Lower lobe of right lung (tissue), 2 donors: Measurements from ENCODE around the gene DLX6. TPM values are rescaled to one million over a fixed set of nuclear protein-coding genes. Genes with fewer than 3 reads are reported as not detected.

Experiments used
- ATAC-seq, 2 donors: fragments of 200-7000 bp; cut with Tn5 transposase; one replicate each; pipeline ENCODE4 v1.9.1; 2020 to 2022; ENCODE audit warnings: mild to moderate bottlenecking in 2 of 2, moderate library complexity in 2 of 2
- DNase-seq: peaks from one replicate; pipeline ENCODE4 v3.0.0-alpha.2; 2020
- H3K27ac ChIP-seq: fragments of 200-600 bp; one replicate; pipeline ENCODE4 v1.8.0; 2022
- H3K27me3 ChIP-seq: fragments of 200-600 bp; one replicate; pipeline ENCODE4 v1.8.0; 2022; ENCODE audit warnings: low read depth
- H3K36me3 ChIP-seq: fragments of 200-600 bp; one replicate; pipeline ENCODE4 v1.8.0; 2022; ENCODE audit warnings: mild to moderate bottlenecking
- H3K4me1 ChIP-seq: fragments of 200-600 bp; one replicate; pipeline ENCODE4 v1.8.0; 2022
- H3K4me3 ChIP-seq: fragments of 200-600 bp; one replicate; pipeline ENCODE4 v1.8.0; 2022; ENCODE audit warnings: mild to moderate bottlenecking
- H3K9me3 ChIP-seq: fragments of 200-600 bp; one replicate; pipeline ENCODE4 v1.8.0; 2022
- CTCF ChIP-seq: fragments of 200-600 bp; IDR thresholded peaks from one replicate; pipeline ENCODE4 v1.8.0; 2022; ENCODE audit warnings: antibody characterized with exemption, mild to moderate bottlenecking
- intact Hi-C: fragments of 100-400 bp; cut with DNase I; formaldehyde crosslinking; loops from one replicate; pipeline ENCODE4 v1.11.0; 2022
- total RNA-seq: library from RNA; stranded (reverse); fragmentation: NEBNext Ultra II Directional; extraction: Animal tissue kit (Norgen Biotek cat#: 25700); gene quantifications from one replicate; pipeline ENCODE4 v1.2.1, GENCODE V29; 2021
- donor health status: DM: no; HTN: yes; CAD: no; lungs with severe emphysema.

DLX6 gene
- total RNA-seq, 1 donor from 2014 or later = not detected

GRCh38 chr7:97004247-97005182, 838 bp upstream of the DLX6 start:
- Histone ChIP-seq H3K4me1 (peaks cover 13% of the 10 kb centered on the region), H3K4me3 (no peak overlapping the region), H3K27me3 (peaks cover 100% of the 10 kb centered on the region), H3K9me3 (no peaks in the 10 kb centered on the region), H3K36me3 (no peaks in the 10 kb centered on the region), H3K27ac (no peak overlapping the region)
- intact Hi-C loops = no loop called here
- TF ChIP-seq CTCF = no peak
- ATAC-seq = no peak
- DNase-seq = no peak

GRCh38 chr7:97006055-97006815, 882 bp downstream of the DLX6 start:
- intact Hi-C loops = no loop called here
- H3K4me1 ChIP-seq = peaks cover 13% of the 10 kb centered on the region
- no peaks in the 10 kb centered on the region for H3K9me3 ChIP-seq
- H3K4me3 ChIP-seq = peak overlapping the region; percentile 37
- no peak for DNase-seq
- no peak for TF ChIP-seq CTCF
- H3K27me3 ChIP-seq = peaks cover 100% of the 10 kb centered on the region
- ATAC-seq = peak; percentile 59 to 69
- H3K27ac ChIP-seq = no peak overlapping the region
- no peaks in the 10 kb centered on the region for H3K36me3 ChIP-seq

- H3K27me3 ChIP-seq = peaks cover 100% of the 10 kb centered on the region
- H3K4me3 ChIP-seq = no peak overlapping the region
- ATAC-seq (no peak), DNase-seq (no peak)
- TF ChIP-seq CTCF = no peak
- no peaks in the 10 kb centered on the region for H3K9me3 ChIP-seq
- intact Hi-C loops = no loop called here
- H3K4me1 ChIP-seq = peaks cover 13% of the 10 kb centered on the region
- H3K27ac ChIP-seq = no peak overlapping the region
- H3K36me3 ChIP-seq = no peaks in the 10 kb centered on the region
Measured at GRCh38 chr7:97006816-97007582, 1.6 kb downstream of the DLX6 start.

- Histone ChIP-seq H3K4me3 (no peak overlapping the region), H3K36me3 (no peaks in the 10 kb centered on the region), H3K27ac (no peak overlapping the region), H3K4me1 (peaks cover 13% of the 10 kb centered on the region), H3K27me3 (peaks cover 100% of the 10 kb centered on the region), H3K9me3 (no peaks in the 10 kb centered on the region)
- DNase-seq = no peak
- no peak for TF ChIP-seq CTCF
- ATAC-seq = no peak
- intact Hi-C loops = no loop called here
Measured at GRCh38 chr7:97007583-97007861, 2.2 kb downstream of the DLX6 start.

- Histone ChIP-seq H3K27ac (no peak overlapping the region), H3K27me3 (peaks cover 100% of the 10 kb centered on the region), H3K4me1 (peaks cover 13% of the 10 kb centered on the region), H3K9me3 (no peaks in the 10 kb centered on the region), H3K4me3 (no peak overlapping the region), H3K36me3 (no peaks in the 10 kb centered on the region)
- ATAC-seq = no peak
- TF ChIP-seq CTCF = no peak
- intact Hi-C loops = no loop called here
- DNase-seq = no peak
Measured at GRCh38 chr7:97008275-97008917, 3.0 kb downstream of the DLX6 start.
